Pulmonary artery endothelial cell (primary cell): ENCODE measurements around the gene FBXO2. TPM values are rescaled to one million over a fixed set of nuclear protein-coding genes. Genes with fewer than 3 reads are reported as not detected.
"Not testable (repeated sequence)": the region's sequence is repeated elsewhere in the genome, so short reads cannot be mapped to it uniquely, and the experiment has no call there.

Experiments used
- DNase-seq: peaks from one replicate; pipeline ENCODE4 v3.0.0-alpha.2; 2011; ENCODE audit warnings: low read depth, low spot score
- total RNA-seq: library from RNA; depleted of rRNA; stranded (reverse); fragments of >200 nt; gene quantifications from 2 replicates; pipeline ENCODE4 v1.2.3, GENCODE V29; 2014

The FBXO2 gene
- total RNA-seq, 1 donor from 2014 or later: 1.1 TPM

DNA sequence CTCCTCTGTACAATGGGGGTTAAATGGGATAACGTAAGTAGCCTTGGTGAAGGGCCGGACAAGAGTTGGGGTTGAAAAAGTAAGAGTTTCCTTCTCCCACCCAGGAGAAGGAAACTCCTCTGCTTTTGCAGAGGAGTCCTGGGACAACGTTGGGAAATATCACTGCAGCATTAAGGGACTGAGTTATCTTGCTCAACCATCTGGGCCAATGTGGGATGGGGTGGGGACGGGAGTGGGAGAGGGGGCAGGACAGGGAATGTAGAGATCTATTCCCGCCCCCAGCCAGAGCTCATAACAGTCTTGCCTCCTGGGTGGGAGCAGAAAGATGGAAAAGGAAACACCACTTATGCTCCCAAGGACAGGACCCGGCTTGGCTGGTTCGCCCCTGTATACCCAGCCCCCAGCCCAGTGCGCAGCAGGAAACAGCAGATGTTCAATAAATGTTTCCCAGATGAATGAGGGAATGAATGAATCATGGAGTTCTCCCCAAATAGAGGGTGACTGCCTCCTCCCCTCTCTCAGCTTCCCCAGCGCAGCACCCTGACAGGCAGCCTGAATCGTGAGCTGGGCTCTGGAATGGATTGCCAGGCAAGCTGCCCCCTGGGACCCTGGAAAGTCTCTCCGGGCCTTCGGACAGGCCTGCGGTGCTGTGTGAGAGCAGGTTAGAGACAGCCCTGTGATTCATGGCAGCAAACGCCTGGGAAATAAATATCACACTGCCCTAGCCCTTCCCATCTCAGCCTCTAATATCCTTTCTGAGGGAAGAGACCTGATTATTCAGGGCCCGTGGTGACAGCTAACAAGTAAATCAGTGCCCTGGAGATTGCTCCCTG, 24.8 kb downstream of the FBXO2 start:
- DNase-seq: no peak

DNA sequence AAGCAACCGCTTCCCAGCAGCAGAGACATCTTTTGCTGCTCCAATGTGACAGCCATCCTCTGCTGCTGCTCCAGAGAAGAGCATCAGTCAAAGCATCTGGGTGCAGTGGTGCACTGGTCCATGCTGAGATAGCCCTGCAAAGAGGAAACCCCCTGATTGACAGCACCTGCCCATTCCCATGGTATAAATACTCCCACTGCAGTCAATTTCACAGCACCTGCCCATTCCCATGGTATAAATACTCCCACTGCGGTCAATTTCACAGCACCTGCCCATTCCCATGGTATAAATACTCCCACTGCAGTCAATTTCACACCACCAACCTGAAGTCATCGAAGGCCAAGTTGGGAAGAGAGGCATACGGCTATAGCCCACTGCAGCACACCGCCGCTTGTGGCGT, 25.5 kb downstream of the FBXO2 start:
- no peak for DNase-seq

DNA sequence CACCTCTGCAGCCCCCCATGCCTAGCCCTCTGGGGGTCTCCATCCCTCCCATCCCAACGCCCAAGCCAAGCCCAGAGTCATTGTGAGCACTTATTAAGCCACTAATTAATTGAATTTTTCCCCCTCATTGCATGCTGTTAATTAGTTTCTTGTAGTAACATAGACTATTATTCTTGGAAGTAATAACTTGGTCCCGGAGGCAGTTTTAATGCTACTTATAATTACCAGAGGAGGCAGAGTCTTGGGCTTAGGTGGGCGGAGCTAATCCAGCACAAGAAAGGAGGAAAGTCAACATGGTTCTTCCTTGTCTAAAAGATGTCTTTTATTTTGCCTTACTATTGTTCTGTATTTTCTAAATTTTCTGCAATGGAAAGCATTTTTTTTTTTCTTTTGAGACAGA, 27.7 kb downstream of the FBXO2 start:
- no peak for DNase-seq

DNA sequence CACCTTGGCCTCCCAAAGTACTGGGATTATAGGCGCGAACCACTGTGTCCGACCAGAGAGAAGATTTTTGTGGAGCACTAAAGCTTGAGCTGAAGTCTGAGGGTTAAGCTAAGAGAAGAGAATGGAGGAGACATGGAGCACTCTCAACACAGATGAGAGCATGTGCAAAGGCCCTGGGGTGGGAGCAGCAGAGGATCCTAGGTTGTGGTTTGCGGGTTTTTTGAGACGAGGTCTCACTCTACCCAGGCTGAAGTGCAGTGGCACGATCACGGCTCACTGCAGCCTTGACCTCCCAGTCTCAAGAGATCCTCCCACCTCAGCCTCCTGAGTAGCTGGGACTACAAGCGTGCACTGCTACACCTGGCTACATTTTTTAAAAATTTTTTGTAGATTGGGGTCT, 30.5 kb downstream of the FBXO2 start:
- DNase-seq: no peak

DNA sequence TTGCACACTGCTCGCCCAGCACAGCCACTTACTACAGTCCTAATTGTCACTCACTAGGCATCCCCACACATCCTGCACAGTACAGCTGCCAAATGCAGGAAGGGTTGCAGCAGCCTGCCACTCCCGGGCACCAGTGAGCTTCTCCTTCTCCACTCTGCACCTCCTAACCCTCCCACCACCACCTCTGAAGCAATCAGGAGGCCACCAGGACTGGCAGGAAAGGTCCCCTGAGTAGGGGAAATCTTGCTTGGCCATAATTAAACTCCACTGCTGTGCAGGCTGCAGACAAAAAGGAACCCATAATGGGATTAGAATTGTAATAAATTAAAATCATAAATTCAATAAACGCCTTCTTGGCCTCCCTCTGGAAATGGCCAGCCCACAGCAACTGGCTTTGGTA, 31.8 kb downstream of the FBXO2 start:
- no peak for DNase-seq

DNA sequence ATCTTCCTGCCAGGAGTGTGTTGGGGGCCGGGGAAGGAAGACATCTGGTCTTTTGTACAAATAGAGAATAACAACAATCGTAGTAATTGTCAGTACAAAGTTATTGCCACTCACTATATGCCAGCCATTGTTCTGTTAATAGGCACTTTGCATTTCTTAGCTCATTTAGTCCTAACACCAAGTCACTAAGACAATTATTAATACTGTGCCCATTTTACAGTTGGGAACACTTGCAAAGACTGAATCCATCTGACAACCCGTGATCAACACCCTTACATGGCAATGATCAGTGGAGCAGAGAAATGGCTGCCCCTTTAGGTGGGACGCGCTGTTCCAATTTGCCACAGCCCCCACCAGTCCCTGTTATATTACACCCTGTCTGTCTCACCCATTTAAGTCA, 33.3 kb downstream of the FBXO2 start:
- no peak for DNase-seq

DNA sequence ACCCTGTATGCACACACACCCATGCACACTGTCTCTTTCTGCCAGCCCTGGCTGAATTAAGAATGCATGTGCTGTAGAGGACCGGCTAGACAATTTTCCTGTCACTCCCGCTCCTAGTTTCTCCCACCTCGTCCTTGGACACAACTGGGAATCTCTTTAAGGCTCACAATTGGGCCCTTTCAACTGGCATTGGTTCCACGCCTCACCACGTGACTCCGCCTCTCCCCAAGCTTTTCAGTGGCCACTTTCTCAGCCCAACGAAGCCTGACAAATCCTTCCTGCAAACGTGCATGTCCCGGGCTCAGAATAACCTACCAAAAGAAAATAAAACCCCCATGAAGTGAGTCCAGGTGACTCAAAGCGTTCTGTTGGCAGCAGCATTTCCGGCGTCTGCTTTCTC, 33.8 kb downstream of the FBXO2 start:
- no peak for DNase-seq

DNA sequence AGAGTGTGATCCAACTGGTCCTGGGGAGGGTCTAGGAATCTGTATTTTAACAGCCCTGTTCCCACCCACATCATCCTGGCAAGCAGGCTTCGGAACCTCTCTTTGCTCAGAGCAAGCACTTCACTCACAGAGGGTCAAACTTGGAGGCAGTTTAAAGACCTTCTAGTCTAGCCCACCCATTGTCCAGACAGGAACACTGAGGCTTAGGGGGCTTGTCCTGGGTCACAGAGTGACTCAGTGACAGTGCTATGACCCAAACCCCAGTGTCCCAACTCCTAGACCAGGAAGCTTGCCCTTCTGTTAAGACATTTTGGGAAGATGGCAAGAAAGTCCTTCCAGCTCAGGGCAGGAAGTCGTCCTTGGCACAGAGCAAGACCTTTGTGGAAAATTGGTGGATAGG, 36.5 kb downstream of the FBXO2 start:
- DNase-seq: no peak

DNA sequence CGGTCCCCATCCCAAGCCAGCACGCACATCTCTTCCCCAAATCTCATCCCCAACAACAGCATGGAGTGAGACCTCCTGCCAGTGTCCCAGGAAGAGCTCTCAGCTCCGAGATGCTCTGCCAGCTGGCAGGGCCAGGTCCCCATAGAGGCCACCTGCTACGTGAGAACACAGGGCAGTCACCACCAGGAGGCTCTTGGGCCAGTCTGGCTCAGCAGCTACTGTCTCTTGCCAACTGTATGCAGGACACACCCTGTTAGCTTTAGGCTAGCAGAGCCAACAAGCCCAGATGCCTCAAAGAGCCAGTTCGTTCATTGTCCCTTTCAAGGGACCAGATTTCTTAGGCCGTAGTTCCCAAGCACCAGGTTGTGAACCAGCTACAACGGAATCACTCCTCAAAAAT, 36.9 kb downstream of the FBXO2 start:
- no peak for DNase-seq

DNA sequence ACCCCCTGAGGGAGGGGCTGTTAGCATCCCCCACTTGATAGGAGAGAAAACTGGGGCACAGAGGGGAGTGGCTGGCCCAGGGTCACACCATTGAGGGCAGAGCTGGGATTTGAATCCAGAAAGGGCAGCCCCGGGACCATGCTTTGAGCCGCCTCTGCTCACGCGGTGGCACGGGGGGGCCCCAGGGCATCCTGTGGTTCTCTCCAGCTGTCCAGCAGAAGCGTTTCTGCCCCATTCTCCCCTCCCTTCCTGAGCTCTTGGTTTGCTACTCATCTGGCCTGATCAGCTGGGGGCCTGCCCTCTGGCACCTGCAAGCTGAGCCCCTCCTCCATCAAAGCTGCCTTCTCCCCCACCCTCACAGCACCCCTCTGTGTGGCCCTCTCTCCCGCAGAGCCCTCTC, 37.5 kb downstream of the FBXO2 start:
- no peak for DNase-seq

DNA sequence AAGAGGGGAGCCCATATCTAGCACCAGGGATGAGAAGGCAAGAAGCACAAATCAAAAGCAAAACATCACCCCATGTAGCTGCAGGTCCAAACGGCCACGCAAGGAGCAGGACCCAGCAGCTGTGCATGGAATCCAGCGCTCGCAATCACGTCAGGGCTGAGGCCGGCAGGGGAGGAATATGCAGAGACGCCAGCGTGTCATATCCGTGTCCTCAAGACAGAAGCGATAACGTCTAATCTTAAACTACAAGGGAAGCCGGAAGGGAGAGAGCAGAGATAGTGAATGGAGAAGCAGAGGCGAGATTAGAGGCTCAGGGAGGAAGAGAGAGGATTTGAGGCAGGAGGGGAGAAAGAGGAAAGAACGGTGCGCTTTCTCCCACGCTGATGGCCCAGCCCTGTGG, 39.1 kb downstream of the FBXO2 start:
- DNase-seq: no peak

DNA sequence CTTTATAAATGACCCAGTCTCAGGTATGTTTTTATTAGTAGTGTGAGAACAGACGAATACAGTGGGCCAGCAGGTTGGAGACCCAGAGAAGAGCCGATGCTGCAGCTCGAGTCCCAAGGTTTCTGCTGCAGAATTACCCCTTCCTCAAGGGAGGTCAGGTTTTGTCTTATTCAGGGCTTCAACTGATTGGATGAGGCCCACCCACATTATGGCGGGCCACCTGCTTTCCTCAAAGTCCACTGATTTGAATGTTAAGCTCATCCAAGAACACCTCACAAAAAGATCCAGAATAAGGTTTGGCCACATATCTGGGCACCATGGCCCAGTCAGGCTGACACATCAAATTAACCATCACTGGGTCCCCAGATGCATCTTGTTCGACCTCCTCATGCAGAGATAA, 40.9 kb downstream of the FBXO2 start:
- no peak for DNase-seq

DNA sequence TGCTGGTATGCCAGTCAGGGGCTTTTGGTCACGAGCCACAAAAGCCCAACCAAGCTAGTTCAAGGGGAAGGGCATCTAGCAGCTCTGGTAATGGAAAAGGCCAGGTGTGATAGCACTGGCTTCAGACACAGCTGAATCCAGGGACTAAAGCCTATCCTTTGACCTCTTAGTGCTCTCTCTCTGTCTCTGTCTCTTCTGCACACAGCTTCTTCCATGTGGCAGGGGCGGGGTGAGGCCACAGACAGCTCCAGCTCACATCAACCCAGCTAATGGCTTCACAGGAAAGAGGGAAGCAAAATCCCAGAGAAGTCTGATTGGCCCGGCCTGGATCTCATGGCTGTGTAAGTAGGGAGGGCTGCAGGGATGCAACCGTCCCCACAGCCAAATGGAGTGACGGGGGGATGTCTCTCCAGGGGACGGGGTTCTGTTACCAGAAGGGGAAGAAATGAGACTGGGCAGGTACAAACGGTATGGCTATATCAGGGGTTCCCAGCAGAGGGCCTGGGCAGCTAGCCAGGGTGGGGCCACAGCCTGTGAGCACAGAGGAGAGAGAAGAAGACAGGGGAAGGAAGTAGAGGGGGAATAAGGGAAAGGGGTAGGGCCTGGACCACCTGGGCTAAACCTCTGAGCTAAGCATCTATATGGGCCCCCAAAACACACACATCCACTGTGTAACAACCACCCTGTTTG, 42.4 kb downstream of the FBXO2 start:
- no peak for DNase-seq

DNA sequence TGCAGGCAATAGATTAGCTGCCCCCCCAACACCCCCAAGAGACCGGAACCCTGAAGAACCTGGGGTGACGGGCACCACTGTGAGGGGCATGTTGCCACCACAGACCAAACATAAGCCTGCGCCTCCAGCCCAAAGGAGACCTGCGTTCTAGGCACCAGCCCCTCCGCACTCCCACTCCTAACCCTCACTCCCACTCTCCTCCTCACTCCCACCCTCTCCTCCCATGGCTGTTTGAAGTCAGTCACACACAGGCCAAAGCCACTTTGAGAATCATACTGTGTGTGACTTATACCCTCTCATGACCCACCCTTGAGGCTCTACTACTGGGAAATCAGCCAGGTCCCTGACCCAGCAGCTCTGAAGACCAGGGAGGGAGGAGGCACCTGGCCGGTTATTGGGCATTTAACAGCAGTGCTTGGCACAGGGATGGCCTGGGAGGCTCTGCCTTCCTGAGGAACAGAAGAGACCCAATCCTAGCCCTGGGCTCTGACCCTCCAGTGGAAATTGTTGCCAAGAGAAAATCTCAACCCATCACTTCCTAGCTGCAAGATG, 43.5 kb downstream of the FBXO2 start:
- no peak for DNase-seq

DNA sequence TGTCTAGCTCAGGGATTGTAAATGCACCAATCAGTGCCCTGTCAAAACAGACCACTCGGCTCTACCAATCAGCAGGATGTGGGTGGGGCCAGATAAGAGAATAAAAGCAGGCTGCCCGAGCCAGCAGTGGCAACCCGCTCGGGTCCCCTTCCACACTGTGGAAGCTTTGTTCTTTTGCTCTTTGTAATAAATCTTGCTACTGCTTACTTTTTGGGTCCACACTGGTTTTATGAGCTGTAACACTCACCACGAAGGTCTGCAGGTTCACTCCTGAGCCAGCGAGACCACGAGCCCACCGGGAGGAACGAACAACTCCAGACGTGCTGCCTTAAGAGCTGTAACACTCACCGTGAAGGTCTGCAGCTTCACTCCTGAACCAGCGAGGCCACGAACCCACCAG, 44.9 kb downstream of the FBXO2 start:
- DNase-seq: not testable (repeated sequence)

DNA sequence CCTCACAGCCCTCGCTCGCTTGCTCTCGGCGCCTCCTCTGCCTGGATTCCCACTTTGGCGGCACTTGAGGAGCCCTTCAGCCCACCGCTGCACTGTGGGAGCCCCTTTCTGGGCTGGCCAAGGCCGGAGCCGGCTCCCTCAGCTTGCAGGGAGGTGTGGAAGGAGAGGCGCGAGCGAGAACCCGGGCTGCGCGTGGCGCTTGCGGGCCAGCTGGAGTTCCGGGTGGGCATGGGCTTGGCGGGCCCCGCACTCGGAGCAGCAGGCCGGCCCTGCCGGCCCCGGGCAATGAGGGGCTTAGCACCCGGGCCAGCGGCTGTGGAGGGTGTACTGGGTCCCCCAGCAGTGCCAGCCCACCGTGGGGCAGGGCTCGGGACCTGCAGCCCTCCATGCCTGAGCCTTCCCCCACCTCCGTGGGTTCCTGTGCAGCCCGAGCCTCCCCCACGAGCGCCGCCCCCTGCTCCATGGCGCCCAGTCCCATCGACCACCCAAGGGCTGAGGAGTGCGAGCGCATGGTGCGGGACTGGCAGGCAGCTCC, 45.6 kb downstream of the FBXO2 start:
- DNase-seq: not testable (repeated sequence)

DNA sequence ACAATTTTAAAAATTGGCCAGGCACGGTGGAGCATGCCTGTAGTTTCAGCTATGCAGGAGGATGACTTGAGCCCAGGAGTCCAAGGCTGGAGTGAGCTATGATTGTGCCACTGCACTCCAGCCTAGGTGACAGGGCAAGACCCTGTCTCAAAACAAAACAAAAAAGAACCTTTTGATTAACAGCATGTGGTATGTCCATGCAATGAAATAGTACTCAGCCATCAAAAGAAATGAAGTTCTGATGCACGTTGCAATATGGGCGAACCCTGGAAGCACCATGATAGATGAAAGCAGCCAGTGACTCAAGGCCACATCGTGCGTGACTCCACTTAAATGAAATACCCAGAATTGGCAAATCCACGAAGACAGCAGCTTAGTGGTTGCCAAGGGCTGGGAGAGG, 47.5 kb downstream of the FBXO2 start:
- no peak for DNase-seq

DNA sequence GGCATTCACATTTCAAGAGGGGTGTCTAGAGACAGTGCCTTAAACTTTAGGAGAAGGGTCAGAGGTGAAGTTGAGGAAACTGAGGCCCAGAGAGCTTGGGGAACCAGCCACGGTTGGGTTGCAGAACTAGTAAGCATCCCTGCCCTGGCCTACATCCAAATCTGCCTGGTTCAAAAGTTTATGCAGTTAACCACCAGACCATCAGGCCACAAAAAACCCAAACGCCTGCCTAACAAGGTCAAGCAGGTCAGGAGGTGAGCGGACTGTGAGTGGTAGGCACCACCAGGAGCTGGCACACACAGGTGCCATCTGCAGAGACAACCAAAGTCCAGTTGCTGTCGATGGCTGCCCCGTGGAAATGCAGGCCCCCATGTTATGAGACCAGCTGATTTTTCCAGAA, 51.2 kb downstream of the FBXO2 start:
- no peak for DNase-seq

DNA sequence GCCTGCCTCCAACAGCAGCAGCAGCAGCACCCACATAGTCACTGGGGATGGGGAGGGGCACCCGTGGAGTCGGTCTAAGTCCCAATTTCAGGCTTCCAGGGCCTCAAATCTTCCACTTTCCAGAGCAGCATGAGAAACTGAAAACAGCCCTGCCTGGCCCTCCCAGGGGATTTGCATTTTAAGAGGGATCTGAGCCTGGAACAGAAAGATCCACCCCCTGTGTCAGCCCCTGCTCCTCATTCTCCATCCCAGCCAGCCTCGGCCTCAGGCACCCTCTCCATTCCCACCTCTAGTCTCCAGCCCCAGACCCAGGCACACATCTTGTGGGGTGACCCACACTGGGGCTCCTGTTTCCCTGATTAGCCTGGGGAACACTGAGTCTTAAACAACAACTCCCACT, 51.8 kb downstream of the FBXO2 start:
- no peak for DNase-seq

DNA sequence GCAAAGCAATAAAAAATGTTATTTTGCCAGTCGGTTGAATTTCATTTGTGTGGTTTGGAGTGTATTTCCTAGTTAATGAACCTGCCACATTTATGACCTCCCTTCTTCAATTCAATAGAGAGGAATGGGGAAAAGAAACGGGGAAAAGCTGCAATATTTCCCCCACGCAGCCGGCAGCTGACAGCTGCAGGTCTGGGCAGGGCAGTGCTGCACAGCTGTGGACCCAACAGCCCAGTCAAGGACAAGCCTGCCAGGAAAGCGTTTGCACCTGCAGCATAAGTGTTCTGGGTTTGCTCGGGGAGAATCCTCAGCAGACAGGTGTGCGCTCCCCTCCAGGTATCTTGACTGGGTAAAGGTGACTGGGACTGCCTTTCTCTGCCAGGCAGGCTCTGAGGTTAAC, 53.4 kb downstream of the FBXO2 start:
- no peak for DNase-seq

DNA sequence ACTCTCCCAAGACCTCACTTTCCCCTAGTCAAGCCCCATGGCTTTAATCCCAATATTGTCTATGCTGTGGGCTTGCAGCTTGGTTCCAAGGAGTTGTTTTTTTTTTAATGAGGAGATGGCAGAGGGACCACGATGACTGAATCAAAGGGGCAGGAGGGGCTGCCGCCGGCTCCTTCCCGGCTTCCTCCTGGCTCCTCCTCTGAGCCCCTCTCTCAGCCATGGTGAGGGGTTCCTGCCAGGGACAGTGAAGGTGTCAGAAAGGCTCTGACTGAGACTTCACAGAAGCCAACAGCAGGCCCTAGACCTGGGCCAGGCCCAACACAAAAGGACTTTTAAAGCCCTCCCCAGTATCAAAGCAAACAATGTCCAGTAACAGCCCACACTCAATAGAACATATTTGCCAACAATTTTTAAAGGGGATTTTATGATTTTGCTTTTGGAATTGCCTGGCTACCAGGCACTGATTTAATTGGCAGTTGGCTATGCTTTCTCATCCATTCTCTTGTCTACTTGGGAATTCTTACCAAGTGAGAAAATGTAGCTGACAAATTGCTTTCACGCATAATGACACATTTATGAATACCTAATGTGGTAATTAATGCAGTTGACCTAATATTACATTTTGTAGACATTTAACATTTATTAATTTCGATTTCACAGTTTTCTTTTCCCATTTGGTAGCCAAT, 54.2 kb downstream of the FBXO2 start:
- DNase-seq: no peak

DNA sequence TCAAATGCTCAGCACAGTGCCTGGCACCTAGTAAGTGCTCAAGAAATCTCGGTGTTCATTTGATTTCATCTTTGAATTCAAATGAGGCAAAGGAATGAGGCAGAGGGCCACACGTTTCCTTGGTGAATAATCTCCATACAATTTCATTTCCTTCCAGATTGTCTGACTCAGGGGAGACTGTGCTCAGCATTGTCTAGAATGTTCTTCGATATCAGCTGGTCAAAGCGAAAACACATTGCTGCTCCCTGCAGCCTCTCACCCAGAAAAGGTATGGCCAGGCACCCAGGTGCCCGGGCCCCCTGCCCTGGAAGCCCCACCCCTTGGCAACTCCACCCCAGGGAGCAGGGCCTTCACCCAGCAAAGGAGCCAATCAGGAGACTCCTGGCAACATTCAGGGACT, 55.8 kb downstream of the FBXO2 start:
- DNase-seq: no peak
